GM12891 (cell line): Measurements from ENCODE around the gene POLR2J.

Source experiments
- DNase-seq: peaks from one replicate; pipeline ENCODE4 v3.0.0; 2011; ENCODE audit warnings: low spot score; ENCODE audit not compliant: insufficient read length
- FAIRE-seq: peaks from 2 replicates; lab custom pipeline; 2011; peaks lifted over from hg19 to GRCh38; lab: Jason Lieb, UNC
- PAX5 ChIP-seq: IDR thresholded peaks from 2 replicates; pipeline ENCODE4 v1.6.1; 2011; ENCODE audit warnings: low read length, moderate library complexity, mild to moderate bottlenecking; ENCODE audit not compliant: insufficient read depth, severe bottlenecking
- POLR2A ChIP-seq: IDR thresholded peaks from 2 replicates; pipeline ENCODE4 v1.6.1; 2011; ENCODE audit warnings: low read depth, low read length, control low read depth
- POLR2AphosphoS5 ChIP-seq: IDR thresholded peaks from 2 replicates; pipeline ENCODE4 v1.6.1; 2011; ENCODE audit warnings: low read depth, low read length, control low read depth
- POU2F2 ChIP-seq: IDR thresholded peaks from 2 replicates; pipeline ENCODE4 v1.6.1; 2011; ENCODE audit warnings: low read depth, mild to moderate bottlenecking, control low read depth, low read length, moderate library complexity
- SPI1 ChIP-seq: IDR thresholded peaks from 2 replicates; pipeline ENCODE4 v1.6.1; 2011; ENCODE audit warnings: low read depth, low read length, control low read depth
- TAF1 ChIP-seq: IDR thresholded peaks from 2 replicates; pipeline ENCODE4 v1.6.1; 2011; ENCODE audit warnings: low read depth, low read length, control low read depth

POLR2J gene

DNA sequence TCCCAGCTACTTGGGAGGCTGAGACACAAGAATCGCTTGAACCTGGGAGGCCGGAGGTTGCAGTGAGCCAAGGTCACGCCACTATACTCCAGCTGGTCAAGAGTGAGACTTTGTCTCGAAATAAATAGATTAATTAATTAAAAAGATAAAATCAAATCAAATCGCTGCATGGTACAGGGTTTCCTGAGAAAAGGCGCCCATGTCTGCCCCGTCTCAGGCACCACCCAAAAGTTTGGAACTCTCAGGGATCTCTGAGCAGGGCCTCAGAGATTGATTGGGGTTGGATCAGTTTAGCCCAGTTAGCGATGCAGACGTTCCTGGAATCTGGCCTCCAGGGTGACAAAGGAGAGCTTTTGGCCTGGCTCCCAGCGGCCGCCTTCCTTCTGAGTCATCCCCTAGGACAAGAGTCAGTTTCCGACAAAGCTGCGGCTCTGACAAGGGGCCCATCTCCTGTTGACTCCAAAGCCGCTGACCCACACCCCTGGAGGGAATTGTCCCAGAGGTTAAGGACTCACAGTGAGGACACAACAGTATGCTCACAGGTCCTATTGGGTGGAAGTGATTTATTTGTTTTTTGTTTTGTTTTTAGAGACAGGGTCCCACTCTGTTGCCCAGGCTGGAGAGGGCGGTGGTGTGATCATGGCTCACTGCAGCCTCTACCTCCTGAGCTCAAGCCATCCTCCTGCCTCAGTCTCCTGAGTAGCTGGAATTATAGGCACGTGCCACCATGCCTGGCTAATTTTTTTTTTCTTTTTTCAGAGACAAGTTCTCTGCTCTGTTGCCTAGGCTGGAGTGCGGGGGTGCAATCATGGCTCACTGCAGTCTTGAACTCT, 38.5 kb downstream of the POLR2J start:
- FAIRE-seq (no peak), DNase-seq (no peak)
- TF ChIP-seq SPI1 (no peak), POU2F2 (no peak), TAF1 (no peak), PAX5 (no peak), POLR2A (no peak), POLR2AphosphoS5 (no peak)

DNA sequence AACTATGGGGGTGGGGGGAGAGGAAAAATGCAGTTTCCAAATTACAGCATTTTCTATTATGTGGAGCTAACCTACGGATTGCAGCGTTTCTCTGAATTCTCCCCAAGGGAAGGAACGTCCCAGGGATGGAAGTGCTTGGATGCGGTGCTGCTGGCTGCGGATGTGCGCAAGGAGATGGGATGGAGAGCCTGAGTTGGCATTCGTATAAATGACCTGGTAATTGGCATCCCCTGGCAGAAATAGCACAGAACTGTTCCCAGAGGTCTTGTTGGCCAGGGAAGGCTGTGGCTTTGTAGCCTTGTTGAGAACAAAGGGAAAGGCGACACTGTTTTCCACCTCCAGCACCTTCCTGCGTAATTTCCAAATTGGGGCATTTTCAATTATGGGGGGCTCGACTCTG, 42.6 kb downstream of the POLR2J start:
- FAIRE-seq (no peak), DNase-seq (no peak)
- no peak for TF ChIP-seq POU2F2
- TF ChIP-seq PAX5 = no peak
- no peak for TF ChIP-seq SPI1
- TF ChIP-seq POLR2A = no peak
- TF ChIP-seq TAF1 = no peak
- no peak for TF ChIP-seq POLR2AphosphoS5

DNA sequence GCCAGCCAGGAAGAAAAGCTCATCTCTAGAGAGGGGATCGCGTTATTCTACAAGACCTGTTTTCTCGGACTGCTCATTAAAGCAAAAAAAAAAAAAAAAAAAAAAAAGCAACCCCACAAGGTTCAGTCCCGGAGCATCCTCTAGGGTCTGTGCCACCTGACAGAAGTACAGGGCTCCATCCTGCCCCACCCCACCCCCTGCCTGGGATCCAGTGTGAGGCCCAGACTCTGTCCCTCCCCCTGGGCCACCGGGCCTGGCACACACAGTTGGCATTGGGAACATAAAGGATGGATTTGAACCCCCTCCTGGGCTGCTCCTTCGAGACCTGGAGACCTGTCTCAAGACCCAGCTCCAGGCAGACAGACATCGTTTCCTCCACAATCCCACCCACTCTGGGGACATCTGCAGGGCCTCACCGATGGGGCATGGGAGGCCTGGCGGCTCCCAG, 44.7 kb downstream of the POLR2J start:
- FAIRE-seq (peak; percentile 76), DNase-seq (no peak)
- TF ChIP-seq PAX5 = no peak
- TF ChIP-seq SPI1 = no peak
- TF ChIP-seq POLR2AphosphoS5 = no peak
- TF ChIP-seq TAF1 = no peak
- no peak for TF ChIP-seq POU2F2
- no peak for TF ChIP-seq POLR2A

DNA sequence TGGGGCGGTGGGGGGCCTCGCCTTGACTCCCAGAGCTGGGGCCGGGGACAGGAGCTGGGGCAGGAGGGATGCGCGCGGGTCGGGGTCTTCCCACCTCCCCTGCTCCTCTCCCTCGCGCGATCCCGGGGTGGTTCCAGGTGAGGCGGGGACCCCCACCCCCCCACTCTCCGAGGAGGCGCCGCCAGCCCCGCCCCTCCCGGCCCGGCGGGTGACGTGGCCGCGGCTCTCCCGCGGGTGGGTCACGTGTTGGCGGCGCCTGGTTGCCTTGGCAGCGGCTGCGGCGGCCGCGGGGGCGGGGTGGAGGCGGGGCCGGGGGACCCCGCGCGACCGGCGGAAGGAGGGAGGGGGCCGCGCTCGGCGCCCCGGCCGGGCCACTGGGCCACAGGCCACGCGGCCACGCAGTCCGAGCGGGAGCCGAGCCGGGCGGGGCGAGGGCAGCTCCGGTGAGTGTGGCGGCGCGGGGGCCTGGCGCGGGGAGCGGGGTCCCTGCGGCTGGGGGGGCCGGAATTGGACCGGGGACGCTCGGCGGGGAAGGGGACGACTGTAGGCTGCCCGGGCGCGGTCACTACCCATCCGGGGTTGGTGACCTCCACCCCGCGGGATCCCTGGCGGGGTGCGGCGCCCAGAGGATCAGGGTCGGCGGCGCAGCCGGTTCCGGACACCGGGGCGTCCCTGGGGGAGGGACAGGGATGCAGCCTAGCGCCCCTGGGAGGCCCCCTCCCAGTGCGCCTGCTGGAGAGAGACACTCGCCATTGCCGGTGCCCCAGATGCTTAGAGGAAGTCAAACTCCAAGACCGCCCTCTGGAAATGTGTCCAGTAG, 45.3 kb downstream of the POLR2J start, which contains the start of gene ORAI2:
ORAI2 (plus strand) TSS at position 357 of the 820 bp plus-strand sequence. CDS start 5,382 bp downstream, outside the sequence.
- peak; percentile 99 for FAIRE-seq
- TF ChIP-seq POU2F2 (no peak), POLR2A (peak; percentile 49; the same call in 1 of the 2 replicates)
- peak; percentile 83 for DNase-seq

DNA sequence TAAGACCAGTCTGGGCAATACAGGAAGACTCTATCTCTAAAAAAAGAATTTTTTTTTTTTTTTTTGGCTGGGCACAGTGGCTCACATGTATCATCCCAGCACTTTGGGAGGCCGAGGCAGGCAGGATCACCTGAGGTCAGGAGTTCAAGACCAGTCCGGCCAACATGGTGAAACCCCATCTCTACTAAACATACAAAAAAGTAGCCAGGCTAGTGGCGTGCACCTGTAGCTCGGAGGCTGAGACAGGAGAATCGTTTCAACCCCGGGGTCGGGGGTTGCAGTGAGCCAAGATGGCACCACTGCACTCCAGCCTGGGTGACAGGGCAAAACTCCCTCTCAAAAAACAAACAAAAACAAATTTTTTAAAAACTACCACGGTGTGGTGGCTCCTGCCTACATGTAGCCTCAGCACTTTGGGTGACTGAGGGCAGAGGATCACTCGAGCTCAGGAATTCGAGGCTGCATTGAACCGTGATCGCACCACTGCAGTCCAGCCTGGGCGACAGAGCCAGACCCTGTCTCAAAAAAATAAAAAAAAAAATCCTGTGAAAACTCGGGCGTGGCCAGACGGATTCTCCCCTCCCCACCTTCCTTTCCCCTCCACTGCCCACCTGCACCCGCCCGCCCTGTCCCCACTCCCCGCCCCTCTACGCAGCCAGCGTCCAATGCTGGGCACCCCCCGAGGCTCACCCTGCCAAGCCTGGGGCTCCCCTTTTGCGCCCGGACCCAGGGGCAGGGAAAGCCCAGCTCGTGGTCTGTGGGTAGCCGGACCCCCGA, 46.1 kb downstream of the POLR2J start:
- TF ChIP-seq PAX5 (no peak), TAF1 (no peak), POLR2AphosphoS5 (no peak), SPI1 (no peak), POLR2A (no peak), POU2F2 (no peak)
- no peak for DNase-seq
- FAIRE-seq = peak; percentile 61

DNA sequence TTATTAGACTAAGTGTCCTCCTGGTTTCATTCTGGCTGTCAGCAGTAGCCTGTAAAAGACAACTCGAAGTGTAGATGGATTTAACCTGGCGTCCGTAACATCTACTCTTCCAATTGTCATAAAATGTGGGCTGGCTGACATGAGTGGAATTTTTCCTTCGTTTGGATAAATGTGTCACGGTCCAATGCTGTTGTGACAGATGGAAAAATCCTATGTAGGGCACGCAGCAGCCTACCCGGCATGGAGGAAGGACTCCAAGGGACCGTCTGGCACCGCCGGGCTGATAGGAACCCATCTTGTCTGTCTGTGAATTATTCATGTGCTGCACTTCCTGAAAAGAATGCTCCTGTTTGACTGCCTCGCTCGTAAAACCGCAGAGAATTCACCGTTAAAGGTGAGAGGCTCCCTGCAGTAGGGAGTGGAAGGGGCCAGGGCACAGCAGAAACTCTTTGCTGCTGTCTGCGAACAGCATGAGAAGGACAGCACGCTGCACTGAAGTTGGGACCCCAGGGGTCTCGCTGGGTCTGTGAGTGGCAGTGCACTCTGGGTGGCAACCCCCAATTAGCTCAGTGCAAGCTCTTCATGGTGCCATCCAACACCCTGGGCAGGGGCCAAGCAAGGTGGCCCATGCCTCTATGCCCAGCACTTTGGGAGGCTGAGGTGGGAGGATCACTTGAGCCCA, 47.0 kb downstream of the POLR2J start:
- peak; percentile 99 for FAIRE-seq
- DNase-seq = no peak

DNA sequence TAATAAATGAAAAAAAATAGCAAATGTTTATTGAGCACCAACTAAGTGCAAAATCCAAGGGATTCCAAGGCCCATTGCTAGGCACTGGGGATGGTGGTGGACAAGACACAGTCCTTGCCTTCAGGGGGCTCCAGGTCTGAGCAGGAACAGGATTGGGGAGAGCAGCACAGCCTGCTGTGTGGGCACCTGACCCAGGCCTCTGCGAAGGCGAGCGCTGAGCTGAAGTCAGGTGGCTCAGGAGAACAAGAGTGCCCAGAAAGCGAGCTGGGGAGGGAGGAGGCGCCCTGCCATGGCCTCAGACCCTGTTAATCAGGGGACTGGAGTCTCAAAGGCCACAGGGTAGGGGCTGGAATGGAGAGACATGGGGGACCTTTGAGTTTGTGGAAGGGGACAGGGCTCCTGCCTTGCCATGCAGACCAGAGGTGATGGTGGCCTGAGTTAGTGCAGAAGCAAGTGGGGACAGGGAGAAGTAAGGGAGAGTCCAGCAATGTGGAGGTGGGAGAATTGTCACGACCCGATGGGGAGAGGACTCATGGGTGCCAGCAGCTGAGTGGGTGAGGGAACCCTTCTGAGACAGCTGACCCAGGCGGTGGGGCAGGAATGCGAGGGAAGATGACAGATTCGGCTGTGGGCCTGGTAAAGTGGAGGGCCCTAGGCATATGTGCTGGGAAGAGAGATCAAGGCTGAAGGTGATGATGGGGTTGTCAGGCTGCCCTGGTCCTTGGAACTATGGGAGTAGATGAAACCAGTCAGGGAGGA, 49.4 kb downstream of the POLR2J start:
- no peak for TF ChIP-seq POLR2A
- no peak for TF ChIP-seq POU2F2
- TF ChIP-seq SPI1 = no peak
- no peak for TF ChIP-seq POLR2AphosphoS5
- no peak for TF ChIP-seq PAX5
- TF ChIP-seq TAF1 = no peak
- FAIRE-seq (peak; percentile 26), DNase-seq (no peak)

More for the DNA sequence above, 47.0 kb downstream of the POLR2J start:
- TF ChIP-seq POLR2A (peak; percentile 67; the same call in 1 of the 2 replicates), PAX5 (no peak), POU2F2 (peak; percentile 90), SPI1 (peak; percentile 81), POLR2AphosphoS5 (no peak), TAF1 (peak; percentile 48; the same call in 1 of the 2 replicates)

DNA sequence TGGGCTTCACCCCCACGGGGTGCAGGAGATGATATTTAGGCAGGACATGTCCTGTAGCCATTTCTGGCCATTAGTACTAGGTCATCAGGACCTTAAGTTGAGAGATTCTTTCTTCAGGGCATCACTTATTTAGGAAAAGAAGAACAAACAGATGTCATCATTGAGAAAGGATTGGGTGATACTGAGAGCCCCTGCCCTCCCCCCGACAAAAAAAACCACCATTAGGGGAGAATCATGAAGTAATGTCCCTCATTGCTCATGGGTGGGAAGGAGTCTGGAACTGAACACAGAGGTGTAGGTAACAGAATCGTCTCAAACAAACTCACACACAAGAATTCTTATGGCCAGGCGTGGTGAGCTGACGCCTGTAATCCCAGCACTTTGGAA, 51.7 kb downstream of the POLR2J start:
- DNase-seq (no peak), FAIRE-seq (no peak)
- no peak for TF ChIP-seq TAF1
- no peak for TF ChIP-seq POU2F2
- TF ChIP-seq POLR2AphosphoS5 = no peak
- no peak for TF ChIP-seq POLR2A
- no peak for TF ChIP-seq SPI1
- TF ChIP-seq PAX5 = no peak
